PC-3 (cell line): Measurements from ENCODE around the gene ZNF507. TPM values are rescaled to one million over a fixed set of nuclear protein-coding genes. Genes with fewer than 3 reads are reported as not detected.

Experiments
- ATAC-seq: fragments of 200-7000 bp; cut with Tn5 transposase; 2 replicates; pipeline ENCODE4 v1.9.1; 2020; ENCODE audit warnings: mild to moderate bottlenecking, moderate library complexity
- Bru-seq: library from RNA; stranded (reverse); fragments of 400-500 nt; gene quantifications from one replicate; lab custom pipeline; 2021; lab: Mats Ljungman, UMichigan
- BruChase-seq, 2 experiments: library from RNA; stranded (reverse); fragments of 400-500 nt; gene quantifications; one replicate each; lab custom pipeline; 2021; lab: Mats Ljungman, UMichigan
- BruUV-seq: library from RNA; stranded (reverse); fragments of 400-500 nt; replicated peaks from 2 replicates; lab custom pipeline; 2021; lab: Mats Ljungman, UMichigan
- CTCF ChIA-PET: fragments of 300-600 bp; sonication (Branson Sonifier 250); formaldehyde crosslinking; loops from one replicate; lab custom pipeline; 2022; ENCODE audit warnings: antibody characterized with exemption; lab: Charles Lee
- POLR2A ChIA-PET: fragments of 300-600 bp; sonication (Branson Sonifier 250); formaldehyde crosslinking; loops from one replicate; lab custom pipeline; 2022; ENCODE audit warnings: antibody characterized with exemption; ENCODE audit not compliant: unreplicated experiment; lab: Charles Lee
- DNase-seq: peaks from one replicate; pipeline ENCODE4 v3.0.0-alpha.2; 2015
- H2AFZ ChIP-seq: fragments of 300-600 bp; sonication (generic); 2 replicates; pipeline ENCODE4 v1.6.0; 2016; ENCODE audit warnings: antibody characterized with exemption, low read length
- H3F3A ChIP-seq: fragments of 300-600 bp; sonication (generic); one replicate; pipeline ENCODE4 v1.6.0; 2017; ENCODE audit warnings: antibody characterized with exemption, low read length, control low read depth, mild to moderate bottlenecking; ENCODE audit not compliant: unreplicated experiment
- H3K27ac ChIP-seq: fragments of 300-600 bp; sonication (generic); 2 replicates; pipeline ENCODE4 v1.5.1; 2016; ENCODE audit warnings: mild to moderate bottlenecking, low read length
- H3K27me3 ChIP-seq: fragments of 300-600 bp; sonication (generic); 2 replicates; pipeline ENCODE4 v1.6.1; 2016; ENCODE audit warnings: low read length, mixed read lengths
- H3K36me3 ChIP-seq: fragments of 300-600 bp; sonication (generic); 2 replicates; pipeline ENCODE4 v1.6.1; 2016; ENCODE audit warnings: low read depth, mixed run types, low read length, mixed read lengths
- H3K4me1 ChIP-seq: fragments of 300-600 bp; sonication (generic); 2 replicates; pipeline ENCODE4 v1.5.1; 2016; ENCODE audit warnings: low read length; ENCODE audit not compliant: insufficient read depth
- H3K4me2 ChIP-seq: fragments of 300-600 bp; sonication (generic); 2 replicates; pipeline ENCODE4 v1.6.0; 2016; ENCODE audit warnings: low read length
- H3K4me3 ChIP-seq: fragments of 300-600 bp; sonication (generic); 2 replicates; pipeline ENCODE4 v1.5.1; 2016; ENCODE audit warnings: mild to moderate bottlenecking, low read length, mixed read lengths
- H3K79me2 ChIP-seq: fragments of 300-600 bp; sonication (generic); 2 replicates; pipeline ENCODE4 v1.6.1; 2017; ENCODE audit warnings: low read length, mixed read lengths
- H3K9ac ChIP-seq: fragments of 300-600 bp; sonication (generic); 2 replicates; pipeline ENCODE4 v1.6.0; 2016; ENCODE audit warnings: mild to moderate bottlenecking, low read length
- H3K9me2 ChIP-seq: fragments of 300-600 bp; sonication (generic); replicated peaks from 2 replicates; pipeline ENCODE4 v1.6.1; 2016; ENCODE audit warnings: mixed run types, low read length, mixed read lengths
- H3K9me3 ChIP-seq: fragments of 300-600 bp; sonication (generic); 2 replicates; pipeline ENCODE4 v1.6.1; 2016; ENCODE audit warnings: low read length, mixed read lengths
- H4K20me1 ChIP-seq: fragments of 300-600 bp; sonication (generic); 2 replicates; pipeline ENCODE4 v1.6.1; 2016; ENCODE audit warnings: low read length, mixed read lengths
- EZH2 ChIP-seq: fragments of 300-600 bp; sonication (generic); IDR thresholded peaks from one replicate; pipeline ENCODE4 v1.6.1; 2017; ENCODE audit warnings: antibody characterized with exemption, mild to moderate bottlenecking, low read length; ENCODE audit not compliant: unreplicated experiment
- EZH2phosphoT487 ChIP-seq: fragments of 300-600 bp; sonication (generic); IDR thresholded peaks from 2 replicates; pipeline ENCODE4 v1.6.1; 2018; ENCODE audit warnings: mild to moderate bottlenecking, antibody characterized with exemption, low read length, borderline replicate concordance
- intact Hi-C: fragments of 100-400 bp; cut with micrococcal nuclease; formaldehyde crosslinking; loops from 2 replicates; pipeline ENCODE4 v1.9.0; 2023
- long read RNA-seq: library from polyadenylated mRNA; unstranded; transcript quantifications from one replicate; pipeline ENCODE4 v2.0.0, GENCODE V29; 2021; ENCODE audit not compliant: unreplicated experiment
- total RNA-seq: library from RNA; depleted of rRNA; stranded (reverse); fragments of >200 nt; gene quantifications from 2 replicates; pipeline ENCODE4 v1.2.3, GENCODE V29; 2014; rRNA removed
- TF ChIP-seq, protein P1 (sequence below): fragments of 300-600 bp; sonication (generic); conservative IDR thresholded peaks from 2 replicates; pipeline ENCODE4 v1.5.1; 2017; ENCODE audit warnings: antibody characterized with exemption, low read depth, mild to moderate bottlenecking, low read length

Gene ZNF507
- total RNA-seq = 4.9 and 7.1 TPM in 2 replicates
- Bru-seq, nascent RNA = percentile 84 among the genes with signal in this experiment
- percentile 74 among the genes with signal in this experiment for BruChase-seq, experiment 1, labeled RNA remaining after a 6-hour chase
- percentile 86 among the genes with signal in this experiment for BruChase-seq, experiment 2, labeled RNA remaining after a 2-hour chase
- long read RNA-seq, full-length matches to known transcripts = 8 of 21 reads
- long read RNA-seq, partial matches to known transcripts = 3 of 21 reads
- long read RNA-seq, other reads (novel, unspliced or antisense) = 10 of 21 reads

DNA sequence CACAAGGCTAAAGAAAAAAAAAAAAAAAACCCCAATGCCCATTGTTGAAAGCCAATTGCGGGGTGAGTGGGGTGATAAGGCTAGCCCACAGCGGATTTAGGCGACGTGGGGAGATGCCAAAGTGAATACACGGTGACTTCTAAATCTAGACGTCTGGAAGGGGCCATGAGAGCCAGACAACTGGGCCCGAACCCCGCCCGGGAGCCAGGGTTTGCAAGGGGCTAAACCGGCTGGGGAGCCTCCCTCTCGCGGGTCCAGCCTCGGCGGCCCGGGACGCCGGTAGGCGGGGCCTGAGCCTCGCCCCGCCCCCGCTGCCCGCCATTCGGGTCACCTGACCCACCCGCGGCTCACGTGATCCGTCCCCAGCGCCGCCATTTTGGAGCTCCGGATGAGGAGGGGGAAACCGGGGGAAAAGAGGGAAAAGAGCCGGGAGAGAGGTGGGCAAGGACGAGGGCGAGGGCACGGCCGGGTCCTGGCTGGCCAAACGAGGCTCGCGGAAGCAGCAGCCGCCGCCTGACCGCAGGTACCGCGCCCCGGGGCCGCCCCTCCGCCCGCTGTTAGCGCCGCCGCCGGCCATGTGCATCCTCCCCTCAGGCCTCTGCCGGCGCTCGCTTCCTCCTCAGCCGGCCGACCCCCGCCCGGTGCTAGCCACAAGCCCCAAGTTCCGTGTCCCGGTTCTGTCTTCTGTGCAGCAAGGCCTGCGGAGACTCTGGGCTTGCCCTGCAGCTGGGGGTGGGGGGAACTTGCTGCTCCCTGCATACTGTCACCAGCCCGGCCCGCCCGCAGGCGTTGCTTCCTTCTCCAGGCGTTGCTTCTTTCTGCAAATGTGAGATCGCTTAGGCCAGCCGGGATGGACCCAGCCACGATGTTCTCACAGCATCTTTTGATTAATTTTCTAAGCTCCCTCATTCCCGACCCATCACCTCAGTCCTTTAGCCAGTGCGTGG is at the start of gene ZNF507:
ZNF507 (plus strand) TSS at position 350 of the 947 bp plus-strand sequence. CDS start 7,221 bp downstream, outside the sequence.
- H3K4me3 ChIP-seq = peak within 1 kb of the TSS; percentile 95
- ChIA-PET POLR2A (interaction anchor here (0.7 kb wide), 1 partner anchor 235 kb away, joined by 3 read pairs; the partner anchor contains the start of gene PDCD5), CTCF (interaction anchor here (0.6 kb wide), 1 partner anchor 119 kb away, joined by 4 read pairs; no protein-coding TSS in a partner anchor)
- no peaks in the 10 kb centered on the region for H3K9me3 ChIP-seq
- DNase-seq (peak; percentile 74), ATAC-seq (peak; percentile 66)
- no peaks in the 10 kb centered on the region for H3K9me2 ChIP-seq
- H2AFZ ChIP-seq = peak within 1 kb of the TSS; percentile 88
- intact Hi-C loops = loop anchor here (5.0 kb wide), 1 partner anchor 62 kb away; the partner anchor contains the start of gene DPY19L3
- peak within 1 kb of the TSS; percentile 72 for H3K27ac ChIP-seq
- no peaks in the 10 kb centered on the region for H4K20me1 ChIP-seq
- H3K4me2 ChIP-seq = peak within 1 kb of the TSS; percentile 97
- H3K36me3 ChIP-seq = no peaks in the 10 kb centered on the region; the same call in 1 of the 2 replicates
- H3K27me3 ChIP-seq = no peaks in the 10 kb centered on the region
- H3K79me2 ChIP-seq = peaks cover 49% of the 10 kb centered on the region
- BruUV-seq = TSS peak; percentile 36
- TF ChIP-seq EZH2phosphoT487 (no peak), EZH2 (no peak)
- TF ChIP-seq, protein P1, sequence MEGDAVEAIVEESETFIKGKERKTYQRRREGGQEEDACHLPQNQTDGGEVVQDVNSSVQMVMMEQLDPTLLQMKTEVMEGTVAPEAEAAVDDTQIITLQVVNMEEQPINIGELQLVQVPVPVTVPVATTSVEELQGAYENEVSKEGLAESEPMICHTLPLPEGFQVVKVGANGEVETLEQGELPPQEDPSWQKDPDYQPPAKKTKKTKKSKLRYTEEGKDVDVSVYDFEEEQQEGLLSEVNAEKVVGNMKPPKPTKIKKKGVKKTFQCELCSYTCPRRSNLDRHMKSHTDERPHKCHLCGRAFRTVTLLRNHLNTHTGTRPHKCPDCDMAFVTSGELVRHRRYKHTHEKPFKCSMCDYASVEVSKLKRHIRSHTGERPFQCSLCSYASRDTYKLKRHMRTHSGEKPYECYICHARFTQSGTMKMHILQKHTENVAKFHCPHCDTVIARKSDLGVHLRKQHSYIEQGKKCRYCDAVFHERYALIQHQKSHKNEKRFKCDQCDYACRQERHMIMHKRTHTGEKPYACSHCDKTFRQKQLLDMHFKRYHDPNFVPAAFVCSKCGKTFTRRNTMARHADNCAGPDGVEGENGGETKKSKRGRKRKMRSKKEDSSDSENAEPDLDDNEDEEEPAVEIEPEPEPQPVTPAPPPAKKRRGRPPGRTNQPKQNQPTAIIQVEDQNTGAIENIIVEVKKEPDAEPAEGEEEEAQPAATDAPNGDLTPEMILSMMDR = no peak
- H3K4me1 ChIP-seq = peaks cover 42% of the 10 kb centered on the region
- H3K9ac ChIP-seq = peak within 1 kb of the TSS; percentile 99
- H3F3A ChIP-seq = no peaks in the 10 kb centered on the region

- intact Hi-C loops = no loop called here
These were observed 48.7 kb upstream of the ZNF507 start for GRCh38 chr19:32296694-32297093.

More at GRCh38 chr19:32296694-32297093, 48.7 kb upstream of the ZNF507 start:
- Histone ChIP-seq H2AFZ (no peak overlapping the region), H4K20me1 (no peaks in the 10 kb centered on the region), H3K4me3 (no peak overlapping the region), H3K27ac (no peak overlapping the region), H3K9me3 (no peaks in the 10 kb centered on the region), H3K9ac (no peak overlapping the region), H3K27me3 (no peaks in the 10 kb centered on the region), H3K4me1 (no peaks in the 10 kb centered on the region), H3K36me3 (no peaks in the 10 kb centered on the region), H3K9me2 (no peaks in the 10 kb centered on the region), H3K4me2 (no peak overlapping the region), H3F3A (no peaks in the 10 kb centered on the region), H3K79me2 (no peaks in the 10 kb centered on the region)
- no peak for DNase-seq
- ChIA-PET CTCF (interaction anchor here (0.6 kb wide), 1 partner anchor 1629 kb away, joined by 4 read pairs; no protein-coding TSS in a partner anchor), POLR2A (no interaction called here)
- no peak for ATAC-seq
- no peak for TF ChIP-seq EZH2
- TF ChIP-seq, protein P1 = 0 out of 2 replicates have a peak, but pooled peaks have one; percentile 17
- no TSS peak for BruUV-seq
